Measurements from ENCODE around the gene ZNF764. TPM values are rescaled to one million over a fixed set of nuclear protein-coding genes. Genes with fewer than 3 reads are reported as not detected.

Gene ZNF764
- total and polyA plus RNA-seq, 12 donors: 3.6 to 15.0 (median 9.5) TPM

DNA sequence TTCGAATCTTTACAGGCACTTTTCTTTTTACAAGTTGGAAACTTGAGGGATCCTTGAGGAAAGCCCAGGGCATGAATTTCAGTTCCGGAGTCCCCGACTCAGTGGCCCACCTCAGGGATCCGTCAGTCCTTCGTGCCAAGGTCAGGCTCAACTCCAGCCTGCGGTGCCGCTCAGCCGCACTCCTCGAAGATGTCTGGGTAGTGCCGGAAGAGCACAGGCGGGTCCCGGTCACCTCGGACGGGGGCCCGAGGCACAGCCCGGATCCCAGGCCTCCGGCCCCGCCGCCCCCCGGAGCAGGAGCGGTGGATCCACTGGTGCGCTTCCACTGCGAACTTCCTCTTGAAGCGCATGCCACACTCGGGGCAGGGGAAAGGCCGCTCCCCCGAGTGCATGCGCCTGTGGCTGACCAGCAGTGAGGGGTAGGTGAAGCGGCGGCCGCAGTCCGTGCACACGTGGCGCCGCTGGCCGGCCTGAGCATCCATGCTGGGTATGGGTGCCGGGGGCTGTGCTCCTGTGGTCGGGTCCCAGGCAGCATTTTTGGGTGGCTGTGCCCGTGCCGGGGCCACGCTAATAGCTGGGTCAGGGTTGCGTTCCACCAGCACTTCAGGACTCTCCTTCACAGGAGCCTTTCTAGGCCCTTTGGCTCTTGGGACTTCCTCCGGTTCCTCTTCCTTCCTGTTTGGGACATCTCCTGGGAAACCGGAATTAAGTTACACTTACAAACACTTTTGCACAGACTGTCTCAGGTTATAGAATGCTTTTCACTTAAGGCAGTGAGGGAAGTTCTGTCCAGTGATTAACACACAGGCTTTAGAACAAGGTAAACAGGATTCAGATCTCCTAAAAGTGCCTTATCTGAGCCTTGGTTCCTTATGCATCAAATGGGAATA is 11.8 kb upstream of the ZNF764 start:
- no peaks in the 10 kb centered on the region for H3K9me3 ChIP-seq (replicated peaks in 1 of 3)
- H3K4me3 ChIP-seq: no peak overlapping the region
- intact Hi-C loops (cut with DNase I): loop anchor here in 1 of 2 donors (10.0 kb wide), 1 partner anchor 45 kb away; the partner anchor contains the start of gene ZNF689
- no peaks in the 10 kb centered on the region for H3K27me3 ChIP-seq
- H3K4me1 ChIP-seq (replicated peaks in 1 of 2): peaks cover 10 to 32% of the 10 kb centered on the region in 2 donors
- WGBS, 4 donors: 56 to 80% (median 74%) methylated on average over 8 to 44 of the region's 44 CpGs
- H3K27ac ChIP-seq: peak overlapping the region in 3 of 5 donors; percentile 23 to 96 (median 49)
- no peaks in the 10 kb centered on the region for H3K36me3 ChIP-seq (replicated peaks in 1 of 2)
- DNase-seq: no peak
- TF ChIP-seq POLR2A (IDR thresholded peaks at IDR 0.05): no peak
- TF ChIP-seq, protein P1, sequence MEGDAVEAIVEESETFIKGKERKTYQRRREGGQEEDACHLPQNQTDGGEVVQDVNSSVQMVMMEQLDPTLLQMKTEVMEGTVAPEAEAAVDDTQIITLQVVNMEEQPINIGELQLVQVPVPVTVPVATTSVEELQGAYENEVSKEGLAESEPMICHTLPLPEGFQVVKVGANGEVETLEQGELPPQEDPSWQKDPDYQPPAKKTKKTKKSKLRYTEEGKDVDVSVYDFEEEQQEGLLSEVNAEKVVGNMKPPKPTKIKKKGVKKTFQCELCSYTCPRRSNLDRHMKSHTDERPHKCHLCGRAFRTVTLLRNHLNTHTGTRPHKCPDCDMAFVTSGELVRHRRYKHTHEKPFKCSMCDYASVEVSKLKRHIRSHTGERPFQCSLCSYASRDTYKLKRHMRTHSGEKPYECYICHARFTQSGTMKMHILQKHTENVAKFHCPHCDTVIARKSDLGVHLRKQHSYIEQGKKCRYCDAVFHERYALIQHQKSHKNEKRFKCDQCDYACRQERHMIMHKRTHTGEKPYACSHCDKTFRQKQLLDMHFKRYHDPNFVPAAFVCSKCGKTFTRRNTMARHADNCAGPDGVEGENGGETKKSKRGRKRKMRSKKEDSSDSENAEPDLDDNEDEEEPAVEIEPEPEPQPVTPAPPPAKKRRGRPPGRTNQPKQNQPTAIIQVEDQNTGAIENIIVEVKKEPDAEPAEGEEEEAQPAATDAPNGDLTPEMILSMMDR (IDR thresholded peaks at IDR 0.05): no peak

DNA sequence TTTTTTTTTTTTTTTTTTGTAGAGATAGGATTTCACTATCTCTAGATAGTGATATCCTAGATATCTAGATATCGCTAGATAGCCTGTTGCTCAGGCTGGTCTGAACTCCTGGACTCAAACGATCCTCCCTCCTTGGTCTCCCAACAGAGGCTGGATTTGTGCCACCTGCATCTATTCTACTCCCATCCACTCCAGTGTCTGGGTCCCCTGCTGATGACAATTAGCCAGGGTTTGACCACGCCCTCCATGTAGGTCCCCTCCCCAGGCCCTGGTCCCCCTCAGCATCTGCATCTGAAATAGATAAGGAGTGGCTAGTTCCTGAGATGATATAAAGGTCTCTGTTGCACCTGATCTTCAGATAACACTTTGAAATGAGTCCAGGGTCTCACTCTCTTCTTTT is 11.1 kb upstream of the ZNF764 start:
- TF ChIP-seq, protein P1 (IDR thresholded peaks at IDR 0.05): no peak
- TF ChIP-seq POLR2A (IDR thresholded peaks at IDR 0.05): no peak
- 93 to 97% (median 96%) methylated on average over 3 of the region's 3 CpGs for WGBS, 4 donors
- intact Hi-C loops (cut with DNase I): loop anchor here in 1 of 2 donors (10.0 kb wide), 1 partner anchor 46 kb away; the partner anchor contains the start of gene ZNF689
- H3K27ac ChIP-seq: no peak overlapping the region
- H3K36me3 ChIP-seq (replicated peaks in 1 of 2): no peaks in the 10 kb centered on the region
- no peaks in the 10 kb centered on the region for H3K9me3 ChIP-seq (replicated peaks in 1 of 3)
- no peak overlapping the region for H3K4me3 ChIP-seq
- no peaks in the 10 kb centered on the region for H3K27me3 ChIP-seq
- DNase-seq: no peak
- peaks cover 10 to 32% of the 10 kb centered on the region in 2 donors for H3K4me1 ChIP-seq (replicated peaks in 1 of 2)

DNA sequence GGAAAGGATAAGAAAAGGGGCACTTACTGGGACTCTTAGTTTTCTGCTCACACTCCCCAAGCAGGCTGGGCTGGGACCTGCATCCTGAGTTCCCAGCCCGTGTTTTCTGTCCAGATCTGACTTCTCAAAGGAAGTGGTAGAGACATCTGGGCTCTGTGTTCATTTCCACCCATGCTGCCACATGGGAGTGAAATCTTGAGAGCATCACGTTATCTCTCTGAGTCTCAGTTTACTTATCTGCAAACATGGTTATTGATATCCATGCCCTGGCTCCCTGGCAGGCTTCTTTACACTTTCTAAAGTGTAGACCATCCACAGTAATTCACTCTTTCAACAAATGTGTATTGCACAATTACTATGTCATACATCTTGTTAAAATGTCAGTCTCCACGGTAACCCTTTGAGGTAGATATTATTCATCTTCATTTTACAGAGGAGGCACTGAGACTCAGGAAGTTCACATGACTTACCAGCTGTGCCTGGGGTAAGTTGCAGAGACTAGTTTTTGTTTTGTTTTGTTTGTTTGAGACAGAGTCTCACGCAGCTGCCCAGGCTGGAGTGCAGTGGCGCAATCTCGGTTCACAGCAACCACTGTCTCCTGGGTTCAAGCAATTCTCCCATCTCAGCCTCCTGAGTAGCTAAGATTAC is 9.9 kb upstream of the ZNF764 start:
- H3K27me3 ChIP-seq: no peaks in the 10 kb centered on the region
- no peaks in the 10 kb centered on the region for H3K36me3 ChIP-seq (replicated peaks in 1 of 2)
- H3K4me3 ChIP-seq: no peak overlapping the region
- 47 to 59% (median 51%) methylated on average over 6 of the region's 6 CpGs for WGBS, 4 donors
- peaks cover 10 to 32% of the 10 kb centered on the region in 2 donors for H3K4me1 ChIP-seq (replicated peaks in 1 of 2)
- intact Hi-C loops (cut with DNase I): loop anchor here in 1 of 2 donors (10.0 kb wide), 1 partner anchor 47 kb away; the partner anchor contains the start of gene ZNF689
- no peaks in the 10 kb centered on the region for H3K9me3 ChIP-seq (replicated peaks in 1 of 3)
- TF ChIP-seq POLR2A (IDR thresholded peaks at IDR 0.05): no peak
- TF ChIP-seq, protein P1 (IDR thresholded peaks at IDR 0.05): no peak
- peak overlapping the region in 2 of 5 donors; percentile 32 to 43 for H3K27ac ChIP-seq
- DNase-seq: peak in 2 of 7 donors; percentile 43

Data from adrenal gland (tissue), 12 donors.